Measurements from ENCODE around the gene STEAP3.

GRCh38 chr2:119196301-119197125 lies 27.1 kb upstream of the STEAP3 start:
- TF ChIP-seq POLR2AphosphoS5 (IDR thresholded peaks at IDR 0.05; ENCODE audit: borderline replicate concordance, low read depth, low read length) (no peak), EZH2 (IDR thresholded peaks at IDR 0.05) (no peak)
